B cell (primary cell): ENCODE data around the gene IDI2. TPM values are rescaled to one million over a fixed set of nuclear protein-coding genes. Genes with fewer than 3 reads are reported as not detected.
A peak's percentile ranks its signal among the peaks of the same experiment; 100 is the strongest.

Source experiments
- ATAC-seq: fragments of 200-7000 bp; cut with Tn5 transposase; one replicate; pipeline ENCODE4 v1.10.0; 2021; ENCODE audit warnings: low read depth, mild to moderate bottlenecking, moderate number of reproducible peaks, moderate library complexity
- CTCF ChIA-PET: fragments of 350-600 bp; sonication (Branson Sonifier 250); formaldehyde crosslinking; loops from one replicate; lab custom pipeline; 2021; ENCODE audit warnings: antibody characterized with exemption, inconsistent platforms; lab: Charles Lee
- POLR2A ChIA-PET: fragments of 350-600 bp; sonication (Branson Sonifier 250); formaldehyde crosslinking; loops from one replicate; lab custom pipeline; 2021; ENCODE audit warnings: antibody characterized with exemption; lab: Charles Lee
- DNase-seq: peaks from one replicate; pipeline ENCODE4 v3.0.0; 2013
- H2AFZ ChIP-seq: 2 replicates; pipeline ENCODE4 v1.6.1; 2012; ENCODE audit warnings: mild to moderate bottlenecking, low read depth, low read length; ENCODE audit not compliant: insufficient read depth, poor library complexity, severe bottlenecking
- H3K27ac ChIP-seq, 2 donors: 1 replicate in 1 of 2; 2 replicates in 1 of 2; pipeline ENCODE4 v1.5.1; 2012 to 2013; ENCODE audit warnings: low read length in 2 of 2, mild to moderate bottlenecking in 2 of 2, moderate library complexity in 1 of 2
- H3K27me3 ChIP-seq, 4 experiments: fragments of 200-600 bp in 1 of 4; sonication (generic) in 1 of 4; replicated peaks in 1 of 4; 1 replicate in 2 of 4; 2 replicates in 2 of 4; pipeline versions ENCODE4 v1.6.1 to v1.7.0; 2013 to 2016; ENCODE audit warnings: low read length in 3 of 4, mild to moderate bottlenecking in 2 of 4, mixed read lengths in 1 of 4, moderate library complexity in 1 of 4; ENCODE audit not compliant: insufficient read depth in 4 of 4, control insufficient read depth in 3 of 4; ENCODE audit errors: control extremely low read depth in 1 of 4
- H3K36me3 ChIP-seq, 2 experiments: replicated peaks in 1 of 2; 1 replicate in 1 of 2; 2 replicates in 1 of 2; pipeline versions ENCODE4 v1.6.1 to v1.7.1; 2013; ENCODE audit warnings: low read length in 1 of 2; ENCODE audit not compliant: insufficient read depth in 2 of 2, control insufficient read depth in 1 of 2; ENCODE audit errors: control extremely low read depth in 1 of 2, extremely low read depth in 1 of 2
- H3K4me1 ChIP-seq, 2 donors: fragments of 200-600 bp in 1 of 2; sonication (generic) in 1 of 2; 1 replicate in 1 of 2; 2 replicates in 1 of 2; pipeline versions ENCODE4 v1.5.1 to v1.6.1; 2013 to 2017; ENCODE audit warnings: low read length in 2 of 2; ENCODE audit not compliant: control insufficient read depth in 2 of 2, insufficient read depth in 2 of 2
- H3K4me2 ChIP-seq: replicated peaks from 2 replicates; pipeline ENCODE3; 2012; ENCODE audit warnings: mild to moderate bottlenecking, low read depth, low read length; ENCODE audit not compliant: poor library complexity, severe bottlenecking
- H3K4me3 ChIP-seq, 5 experiments: fragments of 200-600 bp in 1 of 5; sonication (generic) in 1 of 5; 1 replicate in 3 of 5; 2 replicates in 2 of 5; pipeline versions ENCODE4 v1.5.1 to v1.7.0; 2011 to 2016; ENCODE audit warnings: low read length in 4 of 5, mild to moderate bottlenecking in 4 of 5, low read depth in 2 of 5, control low read depth in 1 of 5, moderate library complexity in 1 of 5; ENCODE audit not compliant: insufficient read depth in 1 of 5; ENCODE audit errors: control extremely low read depth in 1 of 5, extremely low read depth in 1 of 5
- H3K79me2 ChIP-seq: fragments of 200-600 bp; sonication (generic); one replicate; pipeline ENCODE4 v1.6.0; 2016; ENCODE audit warnings: low read length; ENCODE audit not compliant: control insufficient read depth, insufficient read depth
- H3K9ac ChIP-seq: fragments of 200-600 bp; sonication (generic); 2 replicates; pipeline ENCODE4 v1.6.1; 2017; ENCODE audit warnings: mild to moderate bottlenecking, low read length, moderate library complexity
- H3K9me3 ChIP-seq, 3 donors: one replicate each; pipeline versions ENCODE4 v1.6.1 to v1.7.1; 2013; ENCODE audit warnings: low read length in 2 of 3; ENCODE audit not compliant: control insufficient read depth in 2 of 3, insufficient read depth in 1 of 3; ENCODE audit errors: control extremely low read depth in 1 of 3
- H4K20me1 ChIP-seq: 2 replicates; pipeline ENCODE4 v1.6.0; 2012; ENCODE audit warnings: mild to moderate bottlenecking, low read length; ENCODE audit not compliant: insufficient read depth, control insufficient read depth, poor library complexity, severe bottlenecking
- H3K27ac Mint-ChIP-seq: one replicate; pipeline ENCODE4 v1.8.0; 2021; ENCODE audit warnings: mixed read lengths
- H3K27me3 Mint-ChIP-seq: one replicate; pipeline ENCODE4 v1.8.0; 2021; ENCODE audit warnings: mixed read lengths
- H3K4me1 Mint-ChIP-seq: one replicate; pipeline ENCODE4 v1.8.0; 2021; ENCODE audit warnings: mixed read lengths
- H3K4me3 Mint-ChIP-seq: one replicate; pipeline ENCODE4 v1.8.0; 2021; ENCODE audit warnings: mixed read lengths
- H3K9me3 Mint-ChIP-seq: one replicate; pipeline ENCODE4 v1.8.0; 2022; ENCODE audit warnings: mixed read lengths; ENCODE audit not compliant: insufficient read depth
- EZH2 ChIP-seq: IDR thresholded peaks from 2 replicates; pipeline ENCODE4 v1.6.1; 2012; ENCODE audit warnings: borderline replicate concordance, low read depth, mild to moderate bottlenecking, moderate library complexity, low read length; ENCODE audit not compliant: insufficient read depth, poor library complexity, severe bottlenecking
- WGBS: methylation state at CpG from one replicate; pipeline ENCODE4 v1.1.5; 2013; ENCODE audit warnings: missing lambda C conversion rate; ENCODE audit not compliant: insufficient coverage; 5-methylcytosine and 5-hydroxymethylcytosine counted together
- intact Hi-C: fragments of 100-400 bp; cut with micrococcal nuclease; formaldehyde crosslinking; loops from one replicate; pipeline ENCODE4 v1.10.0; 2022
- polyA plus RNA-seq: library from polyadenylated mRNA; depleted of rRNA; stranded (reverse); fragments of >200 nt; gene quantifications from 2 replicates; pipeline ENCODE4 v1.2.3, GENCODE V29; 2012
- total RNA-seq, 2 donors: library from RNA; stranded (reverse); fragments of 120-200 nt in 1 of 2; gene quantifications; 1 replicate in 1 of 2; 2 replicates in 1 of 2; pipeline versions ENCODE4 v1.2.3 to v1.2.4, GENCODE V29; 2013 to 2022
- TF ChIP-seq, protein P1 (sequence below): fragments of 200-600 bp; IDR thresholded peaks from one replicate; pipeline ENCODE4 v1.8.0; 2022; ENCODE audit warnings: antibody characterized with exemption, mild to moderate bottlenecking

The IDI2 gene
- total and polyA plus RNA-seq, 2 donors (not counting 1 experiment from before 2014, with no cell fraction given) = not detected

DNA sequence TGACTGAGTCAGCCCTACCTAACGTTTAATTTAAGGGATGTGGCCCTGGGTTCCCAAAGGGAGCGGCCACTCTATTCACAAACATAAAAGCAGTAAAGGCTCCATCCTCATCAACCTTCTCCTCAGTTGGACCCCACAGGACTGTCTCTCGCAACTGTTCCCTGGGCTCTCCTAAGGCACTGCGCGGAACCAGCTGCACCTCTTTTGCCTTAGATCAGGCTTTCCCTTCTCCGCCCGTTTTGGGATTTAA lies 38.1 kb downstream of the IDI2 start:
- Histone ChIP-seq H3K27ac (peak overlapping the region; percentile 81 to 84), H3K36me3 (peaks cover 0 to 7% of the 10 kb centered on the region in 2 experiments), H3K9me3 (no peaks in the 10 kb centered on the region), H2AFZ (peak overlapping the region; percentile 96), H3K79me2 (peaks cover 46% of the 10 kb centered on the region), H3K9ac (peak overlapping the region; percentile 88), H3K4me1 (peaks cover 23 to 34% of the 10 kb centered on the region in 2 donors), H3K4me3 (peak overlapping the region; percentile 83 to 99 (median 94)), H3K27me3 (no peaks in the 10 kb centered on the region), H4K20me1 (peaks cover 26% of the 10 kb centered on the region), H3K4me2 (peak overlapping the region; percentile 98)
- 9% methylated on average over 7 of the region's 7 CpGs for WGBS
- DNase-seq (no peak), ATAC-seq (no peak)
- ChIA-PET CTCF (interaction anchor here (1.4 kb wide), 1 partner anchor 57 kb away, joined by 4 read pairs; the partner anchor contains the start of gene LARP4B), POLR2A (interaction anchor here (0.6 to 2.2 kb wide), 3 partner anchors 55 to 1529 kb away, joined by 3 to 14 read pairs (median 4); partner anchors contain the start of gene LARP4B)
- peak overlapping the region; percentile 99 for H3K27ac Mint-ChIP-seq
- intact Hi-C loops = loop anchor here (5.0 kb wide), 1 partner anchor 850 kb away; the partner anchor contains the start of gene ZMYND11
- H3K4me1 Mint-ChIP-seq = peaks cover 40% of the 10 kb centered on the region
- no peaks in the 10 kb centered on the region for H3K9me3 Mint-ChIP-seq
- H3K27me3 Mint-ChIP-seq = no peaks in the 10 kb centered on the region
- no peak for TF ChIP-seq EZH2
- TF ChIP-seq, protein P1, sequence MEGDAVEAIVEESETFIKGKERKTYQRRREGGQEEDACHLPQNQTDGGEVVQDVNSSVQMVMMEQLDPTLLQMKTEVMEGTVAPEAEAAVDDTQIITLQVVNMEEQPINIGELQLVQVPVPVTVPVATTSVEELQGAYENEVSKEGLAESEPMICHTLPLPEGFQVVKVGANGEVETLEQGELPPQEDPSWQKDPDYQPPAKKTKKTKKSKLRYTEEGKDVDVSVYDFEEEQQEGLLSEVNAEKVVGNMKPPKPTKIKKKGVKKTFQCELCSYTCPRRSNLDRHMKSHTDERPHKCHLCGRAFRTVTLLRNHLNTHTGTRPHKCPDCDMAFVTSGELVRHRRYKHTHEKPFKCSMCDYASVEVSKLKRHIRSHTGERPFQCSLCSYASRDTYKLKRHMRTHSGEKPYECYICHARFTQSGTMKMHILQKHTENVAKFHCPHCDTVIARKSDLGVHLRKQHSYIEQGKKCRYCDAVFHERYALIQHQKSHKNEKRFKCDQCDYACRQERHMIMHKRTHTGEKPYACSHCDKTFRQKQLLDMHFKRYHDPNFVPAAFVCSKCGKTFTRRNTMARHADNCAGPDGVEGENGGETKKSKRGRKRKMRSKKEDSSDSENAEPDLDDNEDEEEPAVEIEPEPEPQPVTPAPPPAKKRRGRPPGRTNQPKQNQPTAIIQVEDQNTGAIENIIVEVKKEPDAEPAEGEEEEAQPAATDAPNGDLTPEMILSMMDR = no peak
- H3K4me3 Mint-ChIP-seq = peak overlapping the region; percentile 99

DNA sequence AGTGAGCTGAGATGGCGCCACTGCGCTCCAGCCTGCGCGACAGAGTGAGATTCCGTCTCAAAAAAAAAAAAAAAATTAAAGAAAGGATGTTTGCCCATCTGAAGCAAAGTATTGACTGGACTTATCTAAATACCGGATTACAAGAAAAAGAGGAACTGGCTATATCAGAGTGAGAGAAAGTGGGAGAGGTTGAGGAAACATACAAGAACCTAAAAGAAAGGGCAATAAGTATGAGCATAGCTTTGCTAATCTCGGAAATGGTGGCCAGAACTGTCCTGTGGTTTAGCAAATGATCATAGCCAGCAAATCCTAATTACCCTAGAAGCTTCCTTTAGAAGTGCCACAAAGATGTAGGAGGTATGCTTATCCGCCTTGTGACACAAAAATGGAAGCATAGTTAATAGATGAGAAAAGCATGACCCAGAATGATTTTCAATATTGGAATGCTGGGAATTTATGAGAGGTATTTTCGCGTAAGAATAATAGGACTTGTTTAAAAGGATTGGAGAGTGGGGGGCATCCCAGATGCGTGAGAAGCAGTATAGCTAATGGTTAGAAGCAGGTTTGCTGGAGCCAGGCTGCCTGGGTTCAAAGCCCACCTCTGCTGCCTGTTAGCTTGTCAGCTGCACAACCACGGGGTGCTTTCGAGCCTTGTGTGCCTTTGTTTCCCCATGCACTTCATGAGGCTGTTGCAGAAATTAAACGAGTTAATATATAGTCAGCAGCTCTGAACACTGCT lies 38.6 kb downstream of the IDI2 start:
- Mint-ChIP-seq H3K27me3 (no peaks in the 10 kb centered on the region), H3K4me3 (peak overlapping the region; percentile 99), H3K4me1 (peaks cover 37% of the 10 kb centered on the region), H3K27ac (peak overlapping the region; percentile 99), H3K9me3 (no peaks in the 10 kb centered on the region)
- Histone ChIP-seq H3K27ac (no peak overlapping the region), H3K4me1 (peaks cover 23 to 34% of the 10 kb centered on the region in 2 donors), H3K4me3 (peak overlapping the region in 4 of 5 experiments; percentile 83 to 99 (median 96)), H4K20me1 (peaks cover 24% of the 10 kb centered on the region), H3K79me2 (peaks cover 46% of the 10 kb centered on the region), H3K36me3 (peaks cover 0 to 4% of the 10 kb centered on the region in 2 experiments), H3K9me3 (no peaks in the 10 kb centered on the region), H3K27me3 (no peaks in the 10 kb centered on the region), H3K4me2 (peak overlapping the region; percentile 98), H3K9ac (peak overlapping the region; percentile 88), H2AFZ (peak overlapping the region; percentile 96)
- intact Hi-C loops = loop anchor here (5.0 kb wide), 1 partner anchor 850 kb away; the partner anchor contains the start of gene ZMYND11
- ChIA-PET POLR2A (interaction anchor here (0.6 to 2.2 kb wide), 3 partner anchors 55 to 1530 kb away, joined by 3 to 14 read pairs (median 4); partner anchors contain the start of gene LARP4B), CTCF (interaction anchor here (0.7 to 1.4 kb wide), 3 partner anchors 50 to 335 kb away, joined by 3 to 4 read pairs (median 4); partner anchors contain the start of gene LARP4B)
- no peak for TF ChIP-seq EZH2
- TF ChIP-seq, protein P1 = no peak
- DNase-seq (peak; percentile 23), ATAC-seq (no peak)
- WGBS = 85% methylated on average over 12 of the region's 14 CpGs
